B cell (primary cell): ENCODE measurements around the gene ATP11A. TPM values are rescaled to one million over a fixed set of nuclear protein-coding genes. Genes with fewer than 3 reads are reported as not detected.

ENCODE experiments used
- ATAC-seq: fragments of 200-7000 bp; cut with Tn5 transposase; one replicate; pipeline ENCODE4 v1.10.0; 2021; ENCODE audit warnings: low read depth, mild to moderate bottlenecking, moderate number of reproducible peaks, moderate library complexity
- CTCF ChIA-PET: fragments of 350-600 bp; sonication (Branson Sonifier 250); formaldehyde crosslinking; loops from one replicate; lab custom pipeline; 2021; ENCODE audit warnings: antibody characterized with exemption, inconsistent platforms; lab: Charles Lee
- POLR2A ChIA-PET: fragments of 350-600 bp; sonication (Branson Sonifier 250); formaldehyde crosslinking; loops from one replicate; lab custom pipeline; 2021; ENCODE audit warnings: antibody characterized with exemption; lab: Charles Lee
- DNase-seq: peaks from one replicate; pipeline ENCODE4 v3.0.0; 2013
- H2AFZ ChIP-seq: 2 replicates; pipeline ENCODE4 v1.6.1; 2012; ENCODE audit warnings: mild to moderate bottlenecking, low read depth, low read length; ENCODE audit not compliant: insufficient read depth, poor library complexity, severe bottlenecking
- H3K27ac ChIP-seq, 2 donors: 1 replicate in 1 of 2; 2 replicates in 1 of 2; pipeline ENCODE4 v1.5.1; 2012 to 2013; ENCODE audit warnings: low read length in 2 of 2, mild to moderate bottlenecking in 2 of 2, moderate library complexity in 1 of 2
- H3K27me3 ChIP-seq, 4 experiments: fragments of 200-600 bp in 1 of 4; sonication (generic) in 1 of 4; replicated peaks in 1 of 4; 1 replicate in 2 of 4; 2 replicates in 2 of 4; pipeline versions ENCODE4 v1.6.1 to v1.7.0; 2013 to 2016; ENCODE audit warnings: low read length in 3 of 4, mild to moderate bottlenecking in 2 of 4, mixed read lengths in 1 of 4, moderate library complexity in 1 of 4; ENCODE audit not compliant: insufficient read depth in 4 of 4, control insufficient read depth in 3 of 4; ENCODE audit errors: control extremely low read depth in 1 of 4
- H3K36me3 ChIP-seq, 2 experiments: replicated peaks in 1 of 2; 1 replicate in 1 of 2; 2 replicates in 1 of 2; pipeline versions ENCODE4 v1.6.1 to v1.7.1; 2013; ENCODE audit warnings: low read length in 1 of 2; ENCODE audit not compliant: insufficient read depth in 2 of 2, control insufficient read depth in 1 of 2; ENCODE audit errors: control extremely low read depth in 1 of 2, extremely low read depth in 1 of 2
- H3K4me1 ChIP-seq, 2 donors: fragments of 200-600 bp in 1 of 2; sonication (generic) in 1 of 2; 1 replicate in 1 of 2; 2 replicates in 1 of 2; pipeline versions ENCODE4 v1.5.1 to v1.6.1; 2013 to 2017; ENCODE audit warnings: low read length in 2 of 2; ENCODE audit not compliant: control insufficient read depth in 2 of 2, insufficient read depth in 2 of 2
- H3K4me2 ChIP-seq: replicated peaks from 2 replicates; pipeline ENCODE3; 2012; ENCODE audit warnings: mild to moderate bottlenecking, low read depth, low read length; ENCODE audit not compliant: poor library complexity, severe bottlenecking
- H3K4me3 ChIP-seq, 5 experiments: fragments of 200-600 bp in 1 of 5; sonication (generic) in 1 of 5; 1 replicate in 3 of 5; 2 replicates in 2 of 5; pipeline versions ENCODE4 v1.5.1 to v1.7.0; 2011 to 2016; ENCODE audit warnings: low read length in 4 of 5, mild to moderate bottlenecking in 4 of 5, low read depth in 2 of 5, control low read depth in 1 of 5, moderate library complexity in 1 of 5; ENCODE audit not compliant: insufficient read depth in 1 of 5; ENCODE audit errors: control extremely low read depth in 1 of 5, extremely low read depth in 1 of 5
- H3K79me2 ChIP-seq: fragments of 200-600 bp; sonication (generic); one replicate; pipeline ENCODE4 v1.6.0; 2016; ENCODE audit warnings: low read length; ENCODE audit not compliant: control insufficient read depth, insufficient read depth
- H3K9ac ChIP-seq: fragments of 200-600 bp; sonication (generic); 2 replicates; pipeline ENCODE4 v1.6.1; 2017; ENCODE audit warnings: mild to moderate bottlenecking, low read length, moderate library complexity
- H3K9me3 ChIP-seq, 3 donors: one replicate each; pipeline versions ENCODE4 v1.6.1 to v1.7.1; 2013; ENCODE audit warnings: low read length in 2 of 3; ENCODE audit not compliant: control insufficient read depth in 2 of 3, insufficient read depth in 1 of 3; ENCODE audit errors: control extremely low read depth in 1 of 3
- H4K20me1 ChIP-seq: 2 replicates; pipeline ENCODE4 v1.6.0; 2012; ENCODE audit warnings: mild to moderate bottlenecking, low read length; ENCODE audit not compliant: insufficient read depth, control insufficient read depth, poor library complexity, severe bottlenecking
- H3K27ac Mint-ChIP-seq: one replicate; pipeline ENCODE4 v1.8.0; 2021; ENCODE audit warnings: mixed read lengths
- H3K27me3 Mint-ChIP-seq: one replicate; pipeline ENCODE4 v1.8.0; 2021; ENCODE audit warnings: mixed read lengths
- H3K4me1 Mint-ChIP-seq: one replicate; pipeline ENCODE4 v1.8.0; 2021; ENCODE audit warnings: mixed read lengths
- H3K4me3 Mint-ChIP-seq: one replicate; pipeline ENCODE4 v1.8.0; 2021; ENCODE audit warnings: mixed read lengths
- H3K9me3 Mint-ChIP-seq: one replicate; pipeline ENCODE4 v1.8.0; 2022; ENCODE audit warnings: mixed read lengths; ENCODE audit not compliant: insufficient read depth
- CTCF ChIP-seq: fragments of 200-600 bp; IDR thresholded peaks from one replicate; pipeline ENCODE4 v1.8.0; 2022; ENCODE audit warnings: antibody characterized with exemption, mild to moderate bottlenecking
- EZH2 ChIP-seq: IDR thresholded peaks from 2 replicates; pipeline ENCODE4 v1.6.1; 2012; ENCODE audit warnings: borderline replicate concordance, low read depth, mild to moderate bottlenecking, moderate library complexity, low read length; ENCODE audit not compliant: insufficient read depth, poor library complexity, severe bottlenecking
- WGBS: methylation state at CpG from one replicate; pipeline ENCODE4 v1.1.5; 2013; ENCODE audit warnings: missing lambda C conversion rate; ENCODE audit not compliant: insufficient coverage; 5-methylcytosine and 5-hydroxymethylcytosine counted together
- intact Hi-C: fragments of 100-400 bp; cut with micrococcal nuclease; formaldehyde crosslinking; loops from one replicate; pipeline ENCODE4 v1.10.0; 2022
- polyA plus RNA-seq: library from polyadenylated mRNA; depleted of rRNA; stranded (reverse); fragments of >200 nt; gene quantifications from 2 replicates; pipeline ENCODE4 v1.2.3, GENCODE V29; 2012
- total RNA-seq, 2 donors: library from RNA; stranded (reverse); fragments of 120-200 nt in 1 of 2; gene quantifications; 1 replicate in 1 of 2; 2 replicates in 1 of 2; pipeline versions ENCODE4 v1.2.3 to v1.2.4, GENCODE V29; 2013 to 2022

The ATP11A gene
- total and polyA plus RNA-seq, 2 donors (not counting 1 experiment from before 2014, with no cell fraction given): 36.9 to 60.3 TPM

DNA sequence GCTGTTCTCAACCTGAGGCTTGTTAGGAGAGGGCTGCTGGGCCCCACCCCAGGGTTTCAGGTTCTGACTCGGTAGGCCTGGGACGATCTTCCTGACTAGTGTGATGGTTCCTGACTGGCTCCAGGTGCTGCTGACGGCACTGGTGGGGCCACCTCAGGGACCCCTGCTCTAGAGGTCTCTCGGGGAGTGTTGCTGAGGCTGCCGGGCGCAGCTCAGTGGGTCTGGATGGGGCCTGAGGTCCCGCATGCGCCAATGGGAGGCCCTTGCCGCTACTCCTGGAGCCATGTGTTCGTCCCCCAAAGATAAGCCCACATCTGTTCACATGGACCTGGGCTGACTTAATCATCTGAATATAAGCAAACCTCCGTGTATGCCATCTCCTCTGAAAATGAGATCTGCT is 133.0 kb downstream of the ATP11A start:
- Histone ChIP-seq H3K9ac (no peak overlapping the region), H3K9me3 (peaks cover 0 to 12% (median 2%) of the 10 kb centered on the region in 3 donors), H4K20me1 (no peaks in the 10 kb centered on the region), H3K4me3 (no peak overlapping the region), H2AFZ (no peak overlapping the region), H3K27me3 (no peaks in the 10 kb centered on the region), H3K27ac (no peak overlapping the region), H3K4me1 (no peaks in the 10 kb centered on the region), H3K36me3 (peaks cover 0 to 36% of the 10 kb centered on the region in 2 experiments), H3K79me2 (no peaks in the 10 kb centered on the region), H3K4me2 (no peak overlapping the region)
- TF ChIP-seq CTCF (no peak), EZH2 (no peak)
- ChIA-PET POLR2A (no interaction called here), CTCF (no interaction called here)
- H3K27ac Mint-ChIP-seq: no peak overlapping the region
- H3K9me3 Mint-ChIP-seq: no peaks in the 10 kb centered on the region
- H3K4me1 Mint-ChIP-seq: no peaks in the 10 kb centered on the region
- intact Hi-C loops: no loop called here
- H3K27me3 Mint-ChIP-seq: no peaks in the 10 kb centered on the region
- DNase-seq: no peak
- WGBS: 90% methylated on average over 11 of the region's 11 CpGs
- H3K4me3 Mint-ChIP-seq: no peak overlapping the region
- no peak for ATAC-seq

- Mint-ChIP-seq H3K4me3 (no peak overlapping the region), H3K4me1 (no peaks in the 10 kb centered on the region), H3K9me3 (no peaks in the 10 kb centered on the region), H3K27ac (no peak overlapping the region), H3K27me3 (no peaks in the 10 kb centered on the region)
- TF ChIP-seq CTCF (no peak), EZH2 (no peak)
- intact Hi-C loops: no loop called here
- no peaks in the 10 kb centered on the region for H3K79me2 ChIP-seq
- DNase-seq (no peak), ATAC-seq (no peak)
- H3K4me1 ChIP-seq: no peaks in the 10 kb centered on the region
- H4K20me1 ChIP-seq: no peaks in the 10 kb centered on the region
- ChIA-PET POLR2A (no interaction called here), CTCF (interaction anchor here (1.3 kb wide), 1 partner anchor 50 kb away, joined by 3 read pairs; no protein-coding TSS in a partner anchor)
- no peak overlapping the region for H3K4me3 ChIP-seq
- H3K27ac ChIP-seq: no peak overlapping the region
- 97% methylated on average over 6 of the region's 10 CpGs for WGBS
- H3K27me3 ChIP-seq: no peaks in the 10 kb centered on the region
- H2AFZ ChIP-seq: no peak overlapping the region
- H3K9ac ChIP-seq: no peak overlapping the region
- H3K9me3 ChIP-seq: peaks cover 0 to 4% (median 0%) of the 10 kb centered on the region in 3 donors
- peaks cover 0 to 31% of the 10 kb centered on the region in 2 experiments for H3K36me3 ChIP-seq
- no peak overlapping the region for H3K4me2 ChIP-seq
Observed at GRCh38 chr13:112824429-112824828, 134.6 kb downstream of the ATP11A start.
